ENCODE measurements around the gene DRGX.

Gene DRGX

DNA sequence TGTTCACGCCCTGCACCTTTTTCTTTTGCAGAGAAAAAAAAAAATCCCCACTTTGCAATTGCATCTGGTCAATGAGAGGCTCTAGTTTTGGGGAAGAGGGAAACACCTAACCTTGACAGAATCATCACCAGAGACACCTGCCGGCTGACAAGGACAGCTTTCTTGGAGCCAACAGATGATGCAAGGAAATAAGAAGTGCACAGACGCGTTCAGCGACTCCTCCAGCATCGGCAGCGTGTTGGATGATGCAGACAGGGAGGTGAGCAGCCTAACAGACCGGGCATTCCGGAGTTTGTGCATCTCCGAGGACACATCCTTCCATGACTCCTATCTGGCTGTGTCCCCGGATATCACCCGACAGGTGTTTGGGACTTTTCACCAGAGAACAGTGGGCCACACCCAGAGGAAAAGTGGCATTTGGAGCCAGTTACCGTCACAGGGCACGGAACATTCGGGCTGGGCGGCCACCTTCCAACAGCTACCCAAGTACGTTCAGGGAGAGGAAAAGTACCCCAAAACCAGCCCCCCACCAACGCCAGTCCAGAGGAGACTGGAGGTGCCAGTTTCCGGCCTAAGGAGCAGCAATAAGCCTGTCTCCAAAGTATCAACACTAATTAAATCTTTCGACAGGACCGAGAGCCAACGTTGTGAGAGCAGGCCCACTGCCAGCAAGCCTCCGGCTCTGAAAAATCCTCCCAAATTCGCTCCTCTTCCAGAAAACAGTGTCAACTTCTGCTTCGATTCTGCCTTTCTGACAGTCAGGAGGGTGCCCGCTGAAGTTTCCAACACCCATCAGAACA, 73.3 kb downstream of the DRGX start:
- no peak for DNase-seq (ENCODE audit: low read depth in 2 of 3, low spot score in 2 of 3)

DNA sequence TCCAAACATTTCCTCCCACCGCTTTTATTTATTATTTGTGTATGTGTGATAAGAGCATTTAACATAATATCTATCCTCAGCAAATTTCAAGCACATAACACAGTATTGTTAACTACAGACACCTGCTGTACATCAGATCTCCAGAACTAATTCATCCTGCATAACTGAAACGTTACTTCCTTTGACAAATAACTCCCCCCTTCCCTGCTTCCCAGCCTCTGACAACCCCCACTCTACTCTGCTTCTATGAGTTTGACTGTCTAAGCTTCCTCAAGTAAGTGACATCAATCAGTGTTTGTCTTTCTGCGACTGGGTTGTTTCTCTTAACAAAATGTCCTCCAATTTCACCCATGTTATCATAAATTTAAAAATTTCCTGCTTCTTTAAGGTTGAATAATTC, 74.9 kb downstream of the DRGX start:
- DNase-seq (ENCODE audit: low read depth in 2 of 3, low spot score in 2 of 3): no peak

DNA sequence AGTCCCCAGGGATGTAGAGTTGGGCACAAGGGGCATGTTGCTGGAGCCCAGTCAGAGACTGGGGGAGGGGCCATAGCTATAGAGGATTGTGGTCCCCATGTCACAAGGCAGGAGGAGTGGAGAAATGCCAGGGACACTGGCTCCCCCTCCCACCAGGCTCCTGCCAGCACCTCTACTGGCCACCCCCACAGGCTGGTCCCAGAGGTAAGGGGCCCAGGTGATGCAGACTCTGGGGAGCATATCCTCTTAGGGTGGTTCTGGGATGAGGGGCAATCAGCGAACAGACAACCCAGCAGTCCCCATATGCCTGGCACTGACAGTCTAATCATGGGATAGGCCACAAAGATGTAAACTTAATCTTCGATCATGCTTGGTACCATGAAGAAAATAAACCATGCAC, 75.7 kb downstream of the DRGX start:
- DNase-seq (ENCODE audit: low read depth in 2 of 3, low spot score in 2 of 3): no peak

DNA sequence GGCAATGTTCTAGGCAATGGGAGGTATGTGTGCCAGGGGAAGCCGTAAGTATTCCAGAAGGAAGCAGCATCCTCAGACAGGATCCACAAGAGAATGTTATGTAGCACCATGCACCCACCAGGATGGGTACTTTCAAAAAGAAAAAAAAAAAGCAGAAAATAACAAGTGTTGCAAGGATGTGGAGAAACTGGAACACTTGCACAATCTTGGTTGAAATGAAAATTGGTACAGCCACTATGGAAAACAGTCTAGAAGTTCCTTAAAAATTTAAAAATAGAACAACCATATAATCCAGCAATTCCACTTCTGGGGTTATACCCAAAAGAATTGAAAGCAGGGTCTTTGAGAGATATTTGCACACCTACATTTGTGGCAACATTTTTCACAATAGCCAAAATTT, 76.7 kb downstream of the DRGX start:
- no peak for DNase-seq (ENCODE audit: low read depth in 2 of 3, low spot score in 2 of 3)

DNA sequence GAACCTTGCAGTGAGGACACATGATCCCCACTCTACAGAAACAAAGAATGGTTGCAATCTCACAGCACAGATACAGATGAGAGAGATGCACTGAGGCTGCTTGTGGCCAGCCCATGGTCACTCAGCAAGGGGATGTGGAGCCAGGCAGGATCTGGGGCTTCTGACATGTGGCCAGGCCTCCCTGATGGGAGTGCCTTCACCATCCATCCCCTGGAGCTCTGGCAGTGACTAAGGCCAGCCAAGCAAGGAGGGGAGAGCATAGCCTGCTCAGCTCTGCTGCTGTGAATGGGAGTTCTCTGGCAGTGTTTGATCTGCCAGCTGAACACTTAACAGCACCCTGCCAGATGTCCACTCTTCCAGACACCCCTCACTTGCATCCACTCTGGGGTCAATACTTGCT, 77.1 kb downstream of the DRGX start:
- DNase-seq (ENCODE audit: low read depth in 2 of 3, low spot score in 2 of 3): no peak

GRCh38 chr10:49318028-49318427, 77.9 kb downstream of the DRGX start:
- DNase-seq (ENCODE audit: low read depth in 2 of 3, low spot score in 2 of 3): no peak

- DNase-seq (ENCODE audit: low read depth in 2 of 3, low spot score in 2 of 3): no peak
Measured at GRCh38 chr10:49314806-49315205, 81.1 kb downstream of the DRGX start.
